MM.1S (cell line): ENCODE results near the gene SMIM33.

ENCODE experiments used
- CTCF ChIP-seq: fragments of 300-600 bp; sonication (generic); IDR thresholded peaks from 2 replicates; pipeline ENCODE4 v1.5.1; 2016; ENCODE audit warnings: antibody characterized with exemption, low read length, mixed read lengths
- EZH2phosphoT487 ChIP-seq: fragments of 300-600 bp; sonication (generic); IDR thresholded peaks from 2 replicates; pipeline ENCODE4 v1.6.1; 2018; ENCODE audit warnings: antibody characterized with exemption, low read length

- TF ChIP-seq CTCF (no peak), EZH2phosphoT487 (no peak)
These were observed 18.7 kb upstream of the SMIM33 start for GRCh38 chr5:139451878-139452660.
